GM12878 (cell line): ENCODE data around the gene ATP8B1. TPM values are rescaled to one million over a fixed set of nuclear protein-coding genes. Genes with fewer than 3 reads are reported as not detected.

Experiments used
- BRCA1 ChIP-seq: IDR thresholded peaks from 2 replicates; pipeline ENCODE4 v1.6.1; 2011; ENCODE audit warnings: low read depth, low read length, improper control_type of control experiment
- CTCF ChIP-seq, 3 experiments: IDR thresholded peaks in 2 of 3; conservative IDR thresholded peaks in 1 of 3; 2 replicates each; pipeline ENCODE4 v1.5.1; 2011; ENCODE audit warnings: low read depth in 3 of 3, low read length in 3 of 3, mild to moderate bottlenecking in 3 of 3, control low read depth in 2 of 3, moderate library complexity in 2 of 3, inconsistent platforms in 1 of 3, mixed read lengths in 1 of 3; ENCODE audit not compliant: control insufficient read depth in 2 of 3, insufficient read depth in 1 of 3; ENCODE audit errors: extremely low read depth in 1 of 3
- DPF2 ChIP-seq: fragments of 450-650 bp; IDR thresholded peaks from 2 replicates; pipeline ENCODE4 v1.6.1; 2017; ENCODE audit warnings: mild to moderate bottlenecking
- IRF4 ChIP-seq: IDR thresholded peaks from 2 replicates; pipeline ENCODE4 v1.6.1; 2011; ENCODE audit warnings: low read depth, low read length
- MYB ChIP-seq: fragments of 150-350 bp; IDR thresholded peaks from 2 replicates; pipeline ENCODE4 v1.6.1; 2014; ENCODE audit warnings: mild to moderate bottlenecking, low read depth, low read length, borderline replicate concordance
- NR2F1 ChIP-seq: fragments of 450-650 bp; conservative IDR thresholded peaks from 2 replicates; pipeline ENCODE4 v1.6.1; 2017; ENCODE audit warnings: mild to moderate bottlenecking
- PML ChIP-seq: IDR thresholded peaks from 2 replicates; pipeline ENCODE4 v1.6.1; 2012; ENCODE audit warnings: low read length, inconsistent platforms
- POLR2AphosphoS2 ChIP-seq: IDR thresholded peaks from 2 replicates; pipeline ENCODE4 v1.6.1; 2011; ENCODE audit warnings: low read depth, mild to moderate bottlenecking, low read length, improper control_type of control experiment, moderate library complexity
- RB1 ChIP-seq: fragments of 450-650 bp; formaldehyde crosslinking; IDR thresholded peaks from 2 replicates; pipeline ENCODE4 v1.6.1; 2017; ENCODE audit warnings: mild to moderate bottlenecking, borderline replicate concordance
- SIX5 ChIP-seq: IDR thresholded peaks from 2 replicates; pipeline ENCODE4 v1.6.1; 2011; ENCODE audit warnings: mild to moderate bottlenecking, low read depth, low read length, moderate library complexity; ENCODE audit not compliant: severe bottlenecking
- SRF ChIP-seq, 2 experiments: IDR thresholded peaks; 2 replicates each; pipeline ENCODE4 v1.6.1; 2011; ENCODE audit warnings: low read depth in 2 of 2, low read length in 2 of 2, mild to moderate bottlenecking in 1 of 2, moderate library complexity in 1 of 2
- YY1 ChIP-seq: IDR thresholded peaks from 2 replicates; pipeline ENCODE4 v1.6.1; 2011; ENCODE audit warnings: low read depth, mild to moderate bottlenecking, low read length
- ZBTB33 ChIP-seq: fragments of 450-650 bp; IDR thresholded peaks from 2 replicates; pipeline ENCODE4 v1.6.1; 2017; ENCODE audit warnings: mild to moderate bottlenecking
- polyA plus RNA-seq, 11 experiments: library from polyadenylated mRNA; depleted of rRNA in 4 of 11; unstranded in 6 of 11; stranded (reverse) in 5 of 11; fragments of >200 nt; fragmentation: Nextera tagmentation in 4 of 11; fragmentation: Illumina TruSeq in 1 of 11; extraction: Ambion mirVana in 4 of 11; extraction: Trizol in 1 of 11; gene quantifications; 1 replicate in 1 of 11; 2 replicates in 10 of 11; pipeline versions ENCODE4 v1.2.1 to v1.2.3, GENCODE V29; 2011 to 2016; ENCODE audit warnings: inconsistent platforms in 2 of 11, missing spikeins in 2 of 11, low read depth in 1 of 11
- total RNA-seq, 4 experiments: library from RNA; depleted of rRNA in 3 of 4; stranded (reverse); fragments of >200 nt in 3 of 4; fragmentation: Illumina TruSeq in 1 of 4; extraction: Trizol in 1 of 4; gene quantifications; 2 replicates each; pipeline versions ENCODE4 v1.2.1 to v1.2.3, GENCODE V29; 2013 to 2021
- TF ChIP-seq, protein P1 (sequence below): fragments of 450-650 bp; IDR thresholded peaks from 2 replicates; pipeline ENCODE4 v1.6.1; 2017; ENCODE audit warnings: low read depth, mild to moderate bottlenecking, moderate library complexity
- TF ChIP-seq, protein P2 (sequence below): IDR thresholded peaks from 2 replicates; pipeline ENCODE4 v1.6.1; 2011; ENCODE audit warnings: borderline replicate concordance, low read depth, mild to moderate bottlenecking, moderate library complexity, low read length; ENCODE audit not compliant: insufficient read depth, poor library complexity, severe bottlenecking
- TF ChIP-seq, protein P3 (sequence below): fragments of 150-350 bp; IDR thresholded peaks from 2 replicates; pipeline ENCODE4 v1.6.1; 2016; ENCODE audit warnings: low read depth, low read length
- TF ChIP-seq, protein P4 (sequence below): fragments of 450-650 bp; formaldehyde crosslinking; IDR thresholded peaks from 2 replicates; pipeline ENCODE4 v1.4.0; 2022; ENCODE audit warnings: mild to moderate bottlenecking, moderate library complexity

Gene ATP8B1
- total and polyA plus RNA-seq, 10 of the 15 experiments (the other 5 are each of a cell fraction or from before 2014, with no cell fraction given) = 0.03 to 0.37 (median 0.11) TPM

- TF ChIP-seq, protein P1, sequence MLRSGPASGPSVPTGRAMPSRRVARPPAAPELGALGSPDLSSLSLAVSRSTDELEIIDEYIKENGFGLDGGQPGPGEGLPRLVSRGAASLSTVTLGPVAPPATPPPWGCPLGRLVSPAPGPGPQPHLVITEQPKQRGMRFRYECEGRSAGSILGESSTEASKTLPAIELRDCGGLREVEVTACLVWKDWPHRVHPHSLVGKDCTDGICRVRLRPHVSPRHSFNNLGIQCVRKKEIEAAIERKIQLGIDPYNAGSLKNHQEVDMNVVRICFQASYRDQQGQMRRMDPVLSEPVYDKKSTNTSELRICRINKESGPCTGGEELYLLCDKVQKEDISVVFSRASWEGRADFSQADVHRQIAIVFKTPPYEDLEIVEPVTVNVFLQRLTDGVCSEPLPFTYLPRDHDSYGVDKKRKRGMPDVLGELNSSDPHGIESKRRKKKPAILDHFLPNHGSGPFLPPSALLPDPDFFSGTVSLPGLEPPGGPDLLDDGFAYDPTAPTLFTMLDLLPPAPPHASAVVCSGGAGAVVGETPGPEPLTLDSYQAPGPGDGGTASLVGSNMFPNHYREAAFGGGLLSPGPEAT = peak; percentile 94
- TF ChIP-seq, protein P2, sequence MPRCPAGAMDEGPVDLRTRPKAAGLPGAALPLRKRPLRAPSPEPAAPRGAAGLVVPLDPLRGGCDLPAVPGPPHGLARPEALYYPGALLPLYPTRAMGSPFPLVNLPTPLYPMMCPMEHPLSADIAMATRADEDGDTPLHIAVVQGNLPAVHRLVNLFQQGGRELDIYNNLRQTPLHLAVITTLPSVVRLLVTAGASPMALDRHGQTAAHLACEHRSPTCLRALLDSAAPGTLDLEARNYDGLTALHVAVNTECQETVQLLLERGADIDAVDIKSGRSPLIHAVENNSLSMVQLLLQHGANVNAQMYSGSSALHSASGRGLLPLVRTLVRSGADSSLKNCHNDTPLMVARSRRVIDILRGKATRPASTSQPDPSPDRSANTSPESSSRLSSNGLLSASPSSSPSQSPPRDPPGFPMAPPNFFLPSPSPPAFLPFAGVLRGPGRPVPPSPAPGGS = peak; percentile 62
- TF ChIP-seq NR2F1 (peak; percentile 95), IRF4 (peak; percentile 98), SRF (IDR thresholded peaks at IDR 0.05; ENCODE audit: low read depth in 2 of 2, low read length in 2 of 2) (no peak), YY1 (no peak), ZBTB33 (no peak), DPF2 (peak; percentile 96), POLR2AphosphoS2 (no peak), MYB (no peak), CTCF (IDR thresholded peaks at IDR 0.05 in 2 of 3, conservative IDR thresholded peaks at IDR 0.05 in 1 of 3; ENCODE audit: control insufficient read depth in 2 of 3, extremely low read depth in 1 of 3, insufficient read depth in 1 of 3, low read depth in 3 of 3, low read length in 3 of 3) (no peak), RB1 (no peak), PML (peak; percentile 85), BRCA1 (no peak), SIX5 (no peak)
- TF ChIP-seq, protein P3, sequence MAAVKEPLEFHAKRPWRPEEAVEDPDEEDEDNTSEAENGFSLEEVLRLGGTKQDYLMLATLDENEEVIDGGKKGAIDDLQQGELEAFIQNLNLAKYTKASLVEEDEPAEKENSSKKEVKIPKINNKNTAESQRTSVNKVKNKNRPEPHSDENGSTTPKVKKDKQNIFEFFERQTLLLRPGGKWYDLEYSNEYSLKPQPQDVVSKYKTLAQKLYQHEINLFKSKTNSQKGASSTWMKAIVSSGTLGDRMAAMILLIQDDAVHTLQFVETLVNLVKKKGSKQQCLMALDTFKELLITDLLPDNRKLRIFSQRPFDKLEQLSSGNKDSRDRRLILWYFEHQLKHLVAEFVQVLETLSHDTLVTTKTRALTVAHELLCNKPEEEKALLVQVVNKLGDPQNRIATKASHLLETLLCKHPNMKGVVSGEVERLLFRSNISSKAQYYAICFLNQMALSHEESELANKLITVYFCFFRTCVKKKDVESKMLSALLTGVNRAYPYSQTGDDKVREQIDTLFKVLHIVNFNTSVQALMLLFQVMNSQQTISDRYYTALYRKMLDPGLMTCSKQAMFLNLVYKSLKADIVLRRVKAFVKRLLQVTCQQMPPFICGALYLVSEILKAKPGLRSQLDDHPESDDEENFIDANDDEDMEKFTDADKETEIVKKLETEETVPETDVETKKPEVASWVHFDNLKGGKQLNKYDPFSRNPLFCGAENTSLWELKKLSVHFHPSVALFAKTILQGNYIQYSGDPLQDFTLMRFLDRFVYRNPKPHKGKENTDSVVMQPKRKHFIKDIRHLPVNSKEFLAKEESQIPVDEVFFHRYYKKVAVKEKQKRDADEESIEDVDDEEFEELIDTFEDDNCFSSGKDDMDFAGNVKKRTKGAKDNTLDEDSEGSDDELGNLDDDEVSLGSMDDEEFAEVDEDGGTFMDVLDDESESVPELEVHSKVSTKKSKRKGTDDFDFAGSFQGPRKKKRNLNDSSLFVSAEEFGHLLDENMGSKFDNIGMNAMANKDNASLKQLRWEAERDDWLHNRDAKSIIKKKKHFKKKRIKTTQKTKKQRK = no peak
- TF ChIP-seq, protein P4, sequence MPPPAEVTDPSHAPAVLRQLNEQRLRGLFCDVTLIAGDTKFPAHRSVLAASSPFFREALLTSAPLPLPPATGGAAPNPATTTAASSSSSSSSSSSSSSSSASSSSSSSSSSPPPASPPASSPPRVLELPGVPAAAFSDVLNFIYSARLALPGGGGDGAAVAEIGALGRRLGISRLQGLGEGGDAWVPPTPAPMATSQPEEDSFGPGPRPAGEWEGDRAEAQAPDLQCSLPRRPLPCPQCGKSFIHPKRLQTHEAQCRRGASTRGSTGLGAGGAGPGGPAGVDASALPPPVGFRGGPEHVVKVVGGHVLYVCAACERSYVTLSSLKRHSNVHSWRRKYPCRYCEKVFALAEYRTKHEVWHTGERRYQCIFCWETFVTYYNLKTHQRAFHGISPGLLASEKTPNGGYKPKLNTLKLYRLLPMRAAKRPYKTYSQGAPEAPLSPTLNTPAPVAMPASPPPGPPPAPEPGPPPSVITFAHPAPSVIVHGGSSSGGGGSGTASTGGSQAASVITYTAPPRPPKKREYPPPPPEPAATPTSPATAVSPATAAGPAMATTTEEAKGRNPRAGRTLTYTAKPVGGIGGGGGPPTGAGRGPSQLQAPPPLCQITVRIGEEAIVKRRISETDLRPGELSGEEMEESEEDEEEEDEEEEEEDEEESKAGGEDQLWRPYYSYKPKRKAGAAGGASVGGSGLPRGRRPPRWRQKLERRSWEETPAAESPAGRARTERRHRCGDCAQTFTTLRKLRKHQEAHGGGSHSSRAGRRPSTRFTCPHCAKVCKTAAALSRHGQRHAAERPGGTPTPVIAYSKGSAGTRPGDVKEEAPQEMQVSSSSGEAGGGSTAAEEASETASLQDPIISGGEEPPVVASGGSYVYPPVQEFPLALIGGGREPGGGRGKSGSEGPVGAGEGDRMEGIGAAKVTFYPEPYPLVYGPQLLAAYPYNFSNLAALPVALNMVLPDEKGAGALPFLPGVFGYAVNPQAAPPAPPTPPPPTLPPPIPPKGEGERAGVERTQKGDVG = no peak
Measured at GRCh38 chr18:57841568-57841967, 38.5 kb upstream of the ATP8B1 start (continued).
